DND-41 (cell line): ENCODE measurements around the gene PLA2G2A.
"Not testable (repeated sequence)": the region's sequence is repeated elsewhere in the genome, so short reads cannot be mapped to it uniquely, and the experiment has no call there.

ENCODE experiments used
- ATAC-seq: fragments of 200-7000 bp; cut with Tn5 transposase; 3 replicates; pipeline ENCODE4 v1.9.1; 2021; ENCODE audit warnings: low read depth; ENCODE audit not compliant: insufficient read depth
- DNase-seq: peaks from one replicate; pipeline ENCODE4 v3.0.0-alpha.2; 2020
- H2AFZ ChIP-seq: 2 replicates; pipeline ENCODE4 v1.6.0; 2012; ENCODE audit warnings: low read depth, low read length
- H3K27ac ChIP-seq: 2 replicates; pipeline ENCODE4 v1.5.1; 2012; ENCODE audit warnings: low read length, inconsistent platforms
- H3K27me3 ChIP-seq: fragments of 200-600 bp; sonication (generic); 2 replicates; pipeline ENCODE4 v1.6.0; 2012; ENCODE audit warnings: low read length, mild to moderate bottlenecking, inconsistent platforms; ENCODE audit not compliant: insufficient read depth, poor library complexity
- H3K36me3 ChIP-seq: 2 replicates; pipeline ENCODE4 v1.5.1; 2012; ENCODE audit warnings: low read length, inconsistent platforms; ENCODE audit not compliant: insufficient read depth
- H3K4me1 ChIP-seq: 2 replicates; pipeline ENCODE4 v1.5.1; 2012; ENCODE audit warnings: mild to moderate bottlenecking, low read length; ENCODE audit not compliant: insufficient read depth
- H3K4me2 ChIP-seq: 2 replicates; pipeline ENCODE4 v1.6.0; 2012; ENCODE audit warnings: mild to moderate bottlenecking, moderate library complexity, low read length, inconsistent platforms; ENCODE audit not compliant: insufficient read depth
- H3K4me3 ChIP-seq, 2 experiments: fragments of 200-600 bp in 1 of 2; shearing (Covaris generic) in 1 of 2; 2 replicates each; pipeline ENCODE4 v1.5.1; 2012 to 2016; ENCODE audit warnings: inconsistent platforms in 2 of 2, low read length in 2 of 2, mild to moderate bottlenecking in 2 of 2, low read depth in 1 of 2, moderate library complexity in 1 of 2
- H3K79me2 ChIP-seq: 2 replicates; pipeline ENCODE4 v1.6.0; 2012; ENCODE audit warnings: low read length, inconsistent platforms; ENCODE audit not compliant: insufficient read depth
- H3K9ac ChIP-seq: 2 replicates; pipeline ENCODE4 v1.6.0; 2012; ENCODE audit warnings: low read depth, mild to moderate bottlenecking, inconsistent platforms, low read length, moderate library complexity
- H3K9me3 ChIP-seq: 2 replicates; pipeline ENCODE4 v1.5.1; 2012; ENCODE audit warnings: low read length, moderate library complexity, mild to moderate bottlenecking, inconsistent platforms; ENCODE audit not compliant: insufficient read depth, severe bottlenecking
- H4K20me1 ChIP-seq: 2 replicates; pipeline ENCODE4 v1.6.0; 2012; ENCODE audit warnings: low read length; ENCODE audit not compliant: insufficient read depth
- EZH2 ChIP-seq: IDR thresholded peaks from 3 replicates; pipeline ENCODE4 v1.6.1; 2012; ENCODE audit warnings: borderline replicate concordance, low read depth, mild to moderate bottlenecking, moderate library complexity, low read length, inconsistent platforms; ENCODE audit not compliant: severe bottlenecking
- TF ChIP-seq, protein P1 (sequence below): IDR thresholded peaks from 2 replicates; pipeline ENCODE4 v1.5.1; 2012; ENCODE audit warnings: borderline replicate concordance, low read length, moderate library complexity, mild to moderate bottlenecking; ENCODE audit not compliant: poor library complexity, severe bottlenecking; ENCODE audit errors: extremely low read depth

The PLA2G2A gene

GRCh38 chr1:19934336-19934735 is 45.1 kb downstream of the PLA2G2A start:
- ATAC-seq: no peak
- H3K27me3 ChIP-seq: no peaks in the 10 kb centered on the region
- DNase-seq: no peak
- peaks cover 22% of the 10 kb centered on the region for H3K9me3 ChIP-seq
- TF ChIP-seq EZH2: no peak
- TF ChIP-seq, protein P1, sequence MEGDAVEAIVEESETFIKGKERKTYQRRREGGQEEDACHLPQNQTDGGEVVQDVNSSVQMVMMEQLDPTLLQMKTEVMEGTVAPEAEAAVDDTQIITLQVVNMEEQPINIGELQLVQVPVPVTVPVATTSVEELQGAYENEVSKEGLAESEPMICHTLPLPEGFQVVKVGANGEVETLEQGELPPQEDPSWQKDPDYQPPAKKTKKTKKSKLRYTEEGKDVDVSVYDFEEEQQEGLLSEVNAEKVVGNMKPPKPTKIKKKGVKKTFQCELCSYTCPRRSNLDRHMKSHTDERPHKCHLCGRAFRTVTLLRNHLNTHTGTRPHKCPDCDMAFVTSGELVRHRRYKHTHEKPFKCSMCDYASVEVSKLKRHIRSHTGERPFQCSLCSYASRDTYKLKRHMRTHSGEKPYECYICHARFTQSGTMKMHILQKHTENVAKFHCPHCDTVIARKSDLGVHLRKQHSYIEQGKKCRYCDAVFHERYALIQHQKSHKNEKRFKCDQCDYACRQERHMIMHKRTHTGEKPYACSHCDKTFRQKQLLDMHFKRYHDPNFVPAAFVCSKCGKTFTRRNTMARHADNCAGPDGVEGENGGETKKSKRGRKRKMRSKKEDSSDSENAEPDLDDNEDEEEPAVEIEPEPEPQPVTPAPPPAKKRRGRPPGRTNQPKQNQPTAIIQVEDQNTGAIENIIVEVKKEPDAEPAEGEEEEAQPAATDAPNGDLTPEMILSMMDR: no peak
- no peaks in the 10 kb centered on the region for H4K20me1 ChIP-seq
- no peaks in the 10 kb centered on the region for H3K79me2 ChIP-seq
- no peak overlapping the region for H3K9ac ChIP-seq
- no peak overlapping the region for H3K4me2 ChIP-seq
- H3K4me3 ChIP-seq: no peak overlapping the region
- H3K36me3 ChIP-seq: no peaks in the 10 kb centered on the region
- no peaks in the 10 kb centered on the region for H3K4me1 ChIP-seq
- H2AFZ ChIP-seq: no peak overlapping the region
- H3K27ac ChIP-seq: no peak overlapping the region

- Histone ChIP-seq H4K20me1 (no peaks in the 10 kb centered on the region), H3K4me3 (no peak overlapping the region), H3K4me2 (no peak overlapping the region), H2AFZ (no peak overlapping the region), H3K9me3 (peaks cover 22% of the 10 kb centered on the region), H3K27ac (no peak overlapping the region), H3K9ac (no peak overlapping the region), H3K79me2 (no peaks in the 10 kb centered on the region), H3K36me3 (no peaks in the 10 kb centered on the region), H3K4me1 (no peaks in the 10 kb centered on the region), H3K27me3 (no peaks in the 10 kb centered on the region)
- ATAC-seq (no peak), DNase-seq (no peak)
- no peak for TF ChIP-seq EZH2
- TF ChIP-seq, protein P1: no peak
Measured at GRCh38 chr1:19932866-19933265, 46.6 kb downstream of the PLA2G2A start.

GRCh38 chr1:19927130-19927421 is 52.3 kb downstream of the PLA2G2A start:
- H3K9ac ChIP-seq, H3K4me1 ChIP-seq, H3K36me3 ChIP-seq, H3K27me3 ChIP-seq, DNase-seq, H3K4me2 ChIP-seq, H3K4me3 ChIP-seq, H2AFZ ChIP-seq, H4K20me1 ChIP-seq, H3K27ac ChIP-seq, H3K79me2 ChIP-seq, ATAC-seq: not testable (repeated sequence)
- H3K9me3 ChIP-seq: peaks cover 11% of the 10 kb centered on the region

DNA sequence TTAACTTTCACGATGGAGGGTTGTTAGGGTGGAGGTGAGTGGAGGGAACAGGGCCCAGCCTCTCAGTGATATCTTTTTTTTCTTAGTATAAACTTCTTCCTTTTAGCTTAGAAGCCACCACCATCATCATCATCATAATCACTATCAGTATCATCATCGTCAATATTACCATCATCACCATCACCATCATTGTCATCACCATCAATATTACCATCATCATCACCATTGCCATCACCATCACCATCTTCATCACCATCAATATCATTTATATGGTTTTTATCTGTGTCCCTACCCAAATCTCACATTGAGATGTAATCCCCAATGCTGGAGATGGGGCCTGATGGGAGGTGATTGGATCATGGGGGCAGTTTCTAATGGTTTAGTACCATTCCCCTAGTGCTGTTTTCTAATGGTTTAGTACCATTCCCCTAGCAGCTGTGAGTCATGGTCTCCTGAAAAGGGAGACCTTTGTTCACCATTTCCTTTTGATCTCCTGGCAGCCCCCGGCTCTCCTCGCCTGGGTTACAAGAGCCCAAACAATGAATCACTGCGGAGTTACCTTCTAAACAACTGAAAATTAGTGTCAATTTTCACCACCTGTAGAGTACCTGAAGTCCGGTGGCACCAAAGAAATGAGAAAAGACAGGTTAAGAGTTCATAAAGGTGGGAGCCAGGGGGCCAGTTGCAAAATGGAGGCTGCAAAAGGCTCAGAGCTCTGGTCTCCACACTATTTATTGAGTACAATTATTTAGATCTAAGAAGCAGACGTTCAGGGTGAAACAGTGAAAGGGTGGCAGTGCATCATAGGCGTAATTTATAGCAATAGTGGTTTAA is 52.9 kb downstream of the PLA2G2A start:
- no peaks in the 10 kb centered on the region for H4K20me1 ChIP-seq
- H3K27ac ChIP-seq: no peak overlapping the region
- no peaks in the 10 kb centered on the region for H3K36me3 ChIP-seq
- no peaks in the 10 kb centered on the region for H3K79me2 ChIP-seq
- no peak overlapping the region for H3K4me3 ChIP-seq
- no peaks in the 10 kb centered on the region for H3K4me1 ChIP-seq
- peaks cover 6% of the 10 kb centered on the region for H3K9me3 ChIP-seq
- no peaks in the 10 kb centered on the region for H3K27me3 ChIP-seq
- no peak overlapping the region for H3K4me2 ChIP-seq
- DNase-seq (no peak), ATAC-seq (no peak)
- no peak for TF ChIP-seq EZH2
- TF ChIP-seq, protein P1: no peak
- H2AFZ ChIP-seq: no peak overlapping the region
- no peak overlapping the region for H3K9ac ChIP-seq
